Neural progenitor cell (in vitro differentiated cells): Measurements from ENCODE around the gene ARHGEF4.

Source experiments
- CTCF ChIP-seq: fragments of 200-600 bp; sonication (generic); IDR thresholded peaks from 2 replicates; pipeline ENCODE4 v1.5.1; 2017; ENCODE audit warnings: antibody characterized with exemption, mild to moderate bottlenecking
- EZH2 ChIP-seq: fragments of 200-600 bp; sonication (generic); IDR thresholded peaks from 2 replicates; pipeline ENCODE4 v1.6.1; 2017; ENCODE audit warnings: antibody characterized with exemption, mild to moderate bottlenecking, moderate library complexity
- EZH2phosphoT487 ChIP-seq: fragments of 200-600 bp; sonication (generic); IDR thresholded peaks from 2 replicates; pipeline ENCODE4 v1.6.1; 2017; ENCODE audit warnings: antibody characterized with exemption

GRCh38 chr2:130877258-130877657 lies 40.5 kb downstream of the ARHGEF4 start:
- TF ChIP-seq CTCF (no peak), EZH2 (no peak), EZH2phosphoT487 (no peak)
